K562 (cell line): ENCODE measurements around the gene ZNF669. TPM values are rescaled to one million over a fixed set of nuclear protein-coding genes. Genes with fewer than 3 reads are reported as not detected.

Experiments
- ATAC-seq: fragments of 200-7000 bp; cut with Tn5 transposase; 3 replicates; pipeline ENCODE4 v1.9.1; 2020; ENCODE audit warnings: moderate library complexity
- BruUV-seq: library from RNA; stranded (reverse); fragments of 400-500 nt; replicated peaks from 2 replicates; lab custom pipeline; 2021; lab: Mats Ljungman, UMichigan
- CTCF ChIA-PET: fragments of 300-600 bp; formaldehyde crosslinking; extraction: SDS; loops from one replicate; lab custom pipeline; 2021; ENCODE audit warnings: low intra/inter-chr PET ratio; lab: Yijun Ruan, JAX
- POLR2A ChIA-PET: fragments of 300-600, 350-650 bp; sonication (Branson Sonifier 250); formaldehyde crosslinking; extraction: SDS; loops from one replicate; lab custom pipeline; 2021; ENCODE audit warnings: antibody characterized with exemption, inconsistent platforms; lab: Yijun Ruan, JAX
- DNase-seq, 4 experiments: peaks; one replicate each; pipeline versions ENCODE4 v3.0.0 to v3.0.0-alpha.2; 2011 to 2018; ENCODE audit warnings: low spot score in 3 of 4, mixed read lengths in 3 of 4; ENCODE audit errors: extremely low read depth in 1 of 4
- FAIRE-seq: peaks from 2 replicates; lab custom pipeline; 2011; peaks lifted over from hg19 to GRCh38; lab: Jason Lieb, UNC
- H2AFZ ChIP-seq: 2 replicates; pipeline ENCODE4 v1.6.0; 2011; ENCODE audit warnings: low read depth, low read length, control low read depth, inconsistent platforms
- H3K27ac ChIP-seq: fragments of 200-600 bp; 3 replicates; pipeline ENCODE4 v1.8.0; 2011; ENCODE audit warnings: low read depth, mild to moderate bottlenecking, control low read depth, inconsistent platforms, low read length, moderate library complexity, mixed read lengths; ENCODE audit errors: extremely low read depth
- H3K27me3 ChIP-seq, 2 experiments: fragments of 300-600 bp in 1 of 2; 2 replicates in 1 of 2; 3 replicates in 1 of 2; pipeline versions ENCODE4 v1.6.0 to v1.8.0; 2011; ENCODE audit warnings: inconsistent platforms in 2 of 2, low read length in 2 of 2, mild to moderate bottlenecking in 1 of 2, mixed read lengths in 1 of 2, moderate library complexity in 1 of 2; ENCODE audit not compliant: control insufficient read depth in 2 of 2, insufficient read depth in 2 of 2
- H3K36me3 ChIP-seq: fragments of 300-600 bp; 3 replicates; pipeline ENCODE4 v1.8.0; 2011; ENCODE audit warnings: mild to moderate bottlenecking, low read length, inconsistent platforms; ENCODE audit not compliant: control insufficient read depth, insufficient read depth
- H3K4me1 ChIP-seq, 2 experiments: fragments of 200-600 bp in 1 of 2; replicated peaks in 1 of 2; 2 replicates in 1 of 2; 3 replicates in 1 of 2; pipeline versions ENCODE4 v1.5.1 to v1.8.0; 2011; ENCODE audit warnings: inconsistent platforms in 2 of 2, low read length in 2 of 2, mild to moderate bottlenecking in 1 of 2, mixed read lengths in 1 of 2, moderate library complexity in 1 of 2; ENCODE audit not compliant: control insufficient read depth in 2 of 2, insufficient read depth in 2 of 2
- H3K4me2 ChIP-seq: 2 replicates; pipeline ENCODE4 v1.6.1; 2011; ENCODE audit warnings: low read length, control low read depth, inconsistent platforms, mixed read lengths; ENCODE audit not compliant: insufficient read depth
- H3K4me3 ChIP-seq: fragments of 200-600 bp; sonication (generic), shearing (Covaris generic); 2 replicates; pipeline ENCODE4 v1.5.1; 2016; ENCODE audit warnings: control low read depth, inconsistent platforms
- H3K79me2 ChIP-seq: fragments of 200-600 bp; 3 replicates; pipeline ENCODE4 v1.8.0; 2011; ENCODE audit warnings: low read length, inconsistent platforms; ENCODE audit not compliant: control insufficient read depth, insufficient read depth
- H3K9ac ChIP-seq, 2 experiments: 2 replicates each; pipeline versions ENCODE4 v1.6.0 to v1.6.1; 2011; ENCODE audit warnings: low read depth in 2 of 2, low read length in 2 of 2, control low read depth in 1 of 2, inconsistent platforms in 1 of 2, mild to moderate bottlenecking in 1 of 2, mixed read lengths in 1 of 2; ENCODE audit not compliant: insufficient read depth in 1 of 2
- H3K9me1 ChIP-seq: one replicate; pipeline ENCODE4 v1.6.0; 2011; ENCODE audit warnings: inconsistent platforms, mild to moderate bottlenecking, low read length, moderate library complexity; ENCODE audit not compliant: control insufficient read depth, insufficient read depth
- H3K9me3 ChIP-seq: replicated peaks from 2 replicates; pipeline ENCODE4 v1.5.1; 2011; ENCODE audit warnings: low read depth, low read length, inconsistent platforms; ENCODE audit not compliant: control insufficient read depth, insufficient read depth
- H4K20me1 ChIP-seq: replicated peaks from 2 replicates; pipeline ENCODE4 v1.6.1; 2011; ENCODE audit warnings: low read length, inconsistent platforms, mixed read lengths; ENCODE audit not compliant: control insufficient read depth, insufficient read depth
- CCNT2 ChIP-seq: IDR thresholded peaks from 2 replicates; pipeline ENCODE4 v1.6.1; 2011; ENCODE audit warnings: borderline replicate concordance, low read depth, mild to moderate bottlenecking, moderate library complexity, mixed read lengths, low read length; ENCODE audit not compliant: insufficient read length; ENCODE audit errors: extremely low read depth
- FIP1L1 ChIP-seq: fragments of 200-400 bp; formaldehyde crosslinking; IDR thresholded peaks from 2 replicates; pipeline ENCODE4 v1.6.1; 2018; ENCODE audit warnings: mild to moderate bottlenecking, low read depth, low read length; ENCODE audit not compliant: poor library complexity, severe bottlenecking
- FOXK1 ChIP-seq: sonication (generic); formaldehyde crosslinking; IDR thresholded peaks from 2 replicates; pipeline ENCODE4 v1.8.0; 2022; ENCODE audit warnings: missing genetic modification reagents, mild to moderate bottlenecking, borderline replicate concordance
- FOXK2 ChIP-seq, 2 experiments: fragments of 450-650 bp; IDR thresholded peaks in 1 of 2; conservative IDR thresholded peaks in 1 of 2; 2 replicates each; pipeline ENCODE4 v1.6.1; 2016; ENCODE audit warnings: low read depth in 2 of 2, mild to moderate bottlenecking in 1 of 2
- NFIC ChIP-seq: fragments of 450-650 bp; IDR thresholded peaks from 2 replicates; pipeline ENCODE4 v1.6.1; 2017; ENCODE audit warnings: mild to moderate bottlenecking, inconsistent platforms
- WGBS: fragments of 100-300 bp; shearing (Covaris generic); methylation state at CpG from one replicate; pipeline ENCODE4 v1.1.6; 2016; ENCODE audit warnings: low coverage, mixed read lengths; ENCODE audit not compliant: insufficient coverage; ENCODE audit errors: missing lambda C conversion rate; 5-methylcytosine and 5-hydroxymethylcytosine counted together
- in situ Hi-C: fragments of 300-500 bp; cut with MboI; formaldehyde crosslinking; loops from 4 replicates; pipeline ENCODE4 v1.15.0; 2018; ENCODE audit warnings: inconsistent platforms, mixed read lengths
- intact Hi-C: fragments of 100-400 bp; cut with micrococcal nuclease; formaldehyde crosslinking; loops from 2 replicates; pipeline ENCODE4 v1.14.2; 2022
- polyA plus RNA-seq, 8 experiments: library from polyadenylated mRNA; depleted of rRNA in 4 of 8; stranded (reverse) in 5 of 8; unstranded in 3 of 8; fragments of >200 nt; fragmentation: Nextera tagmentation in 2 of 8; fragmentation: Illumina TruSeq in 1 of 8; extraction: Ambion mirVana in 2 of 8; extraction: Trizol in 1 of 8; gene quantifications; 2 replicates each; pipeline versions ENCODE4 v1.2.1 to v1.2.3, GENCODE V29; 2011 to 2014; ENCODE audit warnings: inconsistent platforms in 1 of 8, missing spikeins in 1 of 8
- total RNA-seq, 7 experiments: library from RNA; depleted of rRNA in 6 of 7; stranded (reverse); fragments of >200 nt in 6 of 7; fragmentation: Illumina TruSeq in 2 of 7; extraction: Trizol in 2 of 7; gene quantifications; 2 replicates each; pipeline versions ENCODE4 v1.2.1 to v1.2.3, GENCODE V29; 2011 to 2021; ENCODE audit warnings: low replicate concordance in 1 of 7
- TF ChIP-seq, protein P1 (sequence below), 2 experiments: IDR thresholded peaks in 1 of 2; conservative IDR thresholded peaks in 1 of 2; 2 replicates each; pipeline ENCODE4 v1.6.1; 2016; ENCODE audit warnings: low read depth in 2 of 2, mild to moderate bottlenecking in 1 of 2, missing compliant biosample characterization in 1 of 2, missing genetic modification characterization in 1 of 2, moderate library complexity in 1 of 2

ZNF669 gene
- total and polyA plus RNA-seq, 9 of the 15 experiments (the other 6 are each of a cell fraction or from before 2014, with no cell fraction given), result 5.3 to 18.3 (median 10.2) TPM

DNA sequence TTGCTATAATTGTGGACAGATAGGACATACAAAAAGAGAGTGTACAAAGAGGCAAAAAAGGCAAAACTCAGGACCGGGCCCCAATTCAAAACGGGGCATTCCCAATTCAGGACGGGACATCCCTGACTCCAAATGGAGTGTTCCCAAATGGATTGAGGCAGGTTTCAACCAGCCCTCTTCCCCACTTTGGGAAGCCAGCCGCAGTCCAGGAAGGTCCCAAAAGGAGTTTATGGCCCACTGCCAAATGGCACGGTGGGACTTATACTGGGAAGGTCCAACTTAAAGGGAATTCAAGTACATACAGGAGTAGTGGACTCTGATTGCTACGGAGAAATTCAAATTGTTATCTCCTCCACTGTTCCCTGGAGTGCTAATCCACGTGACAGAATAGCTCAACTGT is 3.5 kb upstream of the ZNF669 start:
- no peak for DNase-seq
- in situ Hi-C loops, result no loop called here
- 40% methylated on average over 7 of the region's 7 CpGs for WGBS
- TF ChIP-seq FIP1L1 (no peak), FOXK2 (conservative IDR thresholded peaks at IDR 0.05 in 1 of 2, IDR thresholded peaks at IDR 0.05 in 1 of 2; ENCODE audit: low read depth in 2 of 2) (no peak), NFIC (peak; percentile 67), CCNT2 (no peak), FOXK1 (no peak)
- TF ChIP-seq, protein P1, sequence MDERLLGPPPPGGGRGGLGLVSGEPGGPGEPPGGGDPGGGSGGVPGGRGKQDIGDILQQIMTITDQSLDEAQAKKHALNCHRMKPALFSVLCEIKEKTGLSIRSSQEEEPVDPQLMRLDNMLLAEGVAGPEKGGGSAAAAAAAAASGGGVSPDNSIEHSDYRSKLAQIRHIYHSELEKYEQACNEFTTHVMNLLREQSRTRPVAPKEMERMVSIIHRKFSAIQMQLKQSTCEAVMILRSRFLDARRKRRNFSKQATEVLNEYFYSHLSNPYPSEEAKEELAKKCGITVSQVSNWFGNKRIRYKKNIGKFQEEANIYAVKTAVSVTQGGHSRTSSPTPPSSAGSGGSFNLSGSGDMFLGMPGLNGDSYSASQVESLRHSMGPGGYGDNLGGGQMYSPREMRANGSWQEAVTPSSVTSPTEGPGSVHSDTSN (CRISPR knock-in tag; IDR thresholded peaks at IDR 0.05; ENCODE audit: low read depth), result no peak
- TF ChIP-seq, protein P1 (tag; conservative IDR thresholded peaks at IDR 0.05; ENCODE audit: low read depth), result no peak
- H3K9me3 ChIP-seq, result peaks cover 9% of the 10 kb centered on the region
- intact Hi-C loops, result no loop called here
- no peak for FAIRE-seq
- H3K4me1 ChIP-seq, result peaks cover 13 to 35% of the 10 kb centered on the region in 2 experiments
- POLR2A ChIA-PET, result no interaction called here
- CTCF ChIA-PET, result no interaction called here
- peaks cover 14% of the 10 kb centered on the region for H3K79me2 ChIP-seq
- H3K27me3 ChIP-seq, result no peaks in the 10 kb centered on the region
- H3K27ac ChIP-seq, result no peak overlapping the region
- H3K4me3 ChIP-seq, result no peak overlapping the region
- no peaks in the 10 kb centered on the region for H4K20me1 ChIP-seq
- no peak overlapping the region for H2AFZ ChIP-seq
- peaks cover 2% of the 10 kb centered on the region; the same call in 2 of the 3 replicates for H3K36me3 ChIP-seq
- BruUV-seq, result no TSS peak
- no peak overlapping the region for H3K9ac ChIP-seq
- no peak for ATAC-seq
- H3K9me1 ChIP-seq, result no peaks in the 10 kb centered on the region
- no peak overlapping the region for H3K4me2 ChIP-seq
